Stimulated activated CD8-positive, alpha-beta memory T cell treated with anti-CD3 and anti-CD28 coated beads, Interleukin-7, amount 100 ng/mL, for 48 hours (primary cell): ENCODE data around the gene SRBD1.

Experiments used
- DNase-seq, 2 donors: peaks; one replicate each; pipeline ENCODE4 v3.0.0-alpha.2; 2020; ENCODE audit warnings: low read depth in 1 of 2; ENCODE audit errors: extremely low read depth in 1 of 2

Gene SRBD1

GRCh38 chr2:45554073-45554741 lies 56.9 kb downstream of the SRBD1 start:
- no peak for DNase-seq

GRCh38 chr2:45551862-45552261 lies 59.2 kb downstream of the SRBD1 start:
- DNase-seq, result no peak

- DNase-seq, result no peak
These were observed 65.1 kb downstream of the SRBD1 start for GRCh38 chr2:45545943-45546342.

GRCh38 chr2:45543257-45543656 lies 67.8 kb downstream of the SRBD1 start:
- DNase-seq, result no peak

- no peak for DNase-seq
These were observed 69.1 kb downstream of the SRBD1 start for GRCh38 chr2:45542013-45542412.

DNA sequence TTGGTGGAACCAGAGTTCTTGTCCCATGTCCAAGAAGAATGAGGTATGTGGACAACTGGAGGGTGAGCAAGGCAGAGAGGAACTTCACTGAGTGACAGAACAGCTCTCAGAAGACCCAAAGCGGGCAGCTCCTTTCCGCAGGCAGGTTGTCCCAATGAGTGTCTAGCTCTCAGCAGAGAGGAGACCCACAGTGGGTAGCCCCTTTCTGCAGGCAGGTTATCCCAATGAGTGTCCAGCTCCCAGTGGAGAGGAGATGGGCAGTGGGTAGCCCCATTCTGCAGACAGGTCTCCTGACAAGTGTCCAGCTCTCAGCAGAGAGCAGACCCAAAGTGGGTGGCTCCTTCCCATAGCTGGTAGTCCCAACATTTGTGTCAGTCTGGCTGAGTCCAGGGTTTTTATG lies 69.6 kb downstream of the SRBD1 start:
- DNase-seq, result no peak

DNA sequence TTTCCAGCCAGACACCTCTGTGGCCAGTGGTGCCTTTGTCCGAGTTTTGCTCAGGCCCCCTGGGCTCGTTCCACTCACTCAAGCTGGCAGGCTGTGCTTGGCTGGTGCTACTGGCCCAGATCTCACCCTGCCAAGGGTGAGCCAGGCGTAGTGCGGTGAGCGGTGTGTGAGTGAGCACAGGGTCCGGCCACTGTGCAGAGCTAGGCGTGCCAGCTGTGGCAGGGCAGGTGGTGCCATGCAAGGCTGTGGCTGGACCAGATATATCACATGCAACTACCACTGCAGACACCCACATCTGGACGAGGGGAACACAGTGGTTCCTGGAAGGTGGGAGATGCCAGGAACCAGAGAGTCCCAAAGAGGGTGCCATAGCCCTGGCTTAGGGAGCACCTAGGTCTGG lies 70.1 kb downstream of the SRBD1 start:
- no peak for DNase-seq

DNA sequence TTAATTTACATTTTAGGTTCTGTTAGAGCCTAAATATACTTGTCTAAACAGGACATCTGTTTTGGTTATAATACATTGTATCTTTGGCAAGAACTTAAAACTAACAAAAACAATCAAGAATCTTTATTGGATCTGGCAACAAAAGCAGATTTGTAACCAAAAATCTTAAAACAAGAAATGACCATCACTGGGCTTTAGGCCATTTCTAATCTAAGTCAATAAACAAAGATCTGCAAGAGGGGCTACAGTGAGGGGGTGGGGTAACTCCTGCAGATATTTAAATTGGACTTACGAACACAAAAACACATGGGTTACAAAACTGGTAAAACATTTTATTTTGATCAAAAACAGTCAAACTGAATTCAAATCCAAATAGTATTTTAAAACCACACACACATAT lies 77.3 kb downstream of the SRBD1 start:
- no peak for DNase-seq

DNA sequence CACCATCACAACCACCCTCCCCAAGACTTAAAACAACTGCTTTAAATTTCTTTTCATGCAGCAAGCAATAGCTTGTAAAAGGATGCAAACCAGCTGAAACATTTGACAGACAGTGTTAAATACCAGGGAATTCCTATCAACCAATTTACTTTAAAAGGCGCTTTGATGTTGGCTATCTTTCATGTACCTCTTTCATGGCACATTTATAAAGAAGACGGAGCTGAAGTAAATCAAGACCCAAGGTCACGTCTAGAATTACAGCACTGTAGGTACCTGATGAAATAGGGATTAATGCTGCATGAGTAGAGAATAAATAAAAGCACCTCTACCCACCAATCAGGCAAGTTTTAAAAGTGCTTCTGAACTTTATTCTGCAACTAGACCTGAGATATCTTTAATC lies 78.9 kb downstream of the SRBD1 start:
- no peak for DNase-seq

DNA sequence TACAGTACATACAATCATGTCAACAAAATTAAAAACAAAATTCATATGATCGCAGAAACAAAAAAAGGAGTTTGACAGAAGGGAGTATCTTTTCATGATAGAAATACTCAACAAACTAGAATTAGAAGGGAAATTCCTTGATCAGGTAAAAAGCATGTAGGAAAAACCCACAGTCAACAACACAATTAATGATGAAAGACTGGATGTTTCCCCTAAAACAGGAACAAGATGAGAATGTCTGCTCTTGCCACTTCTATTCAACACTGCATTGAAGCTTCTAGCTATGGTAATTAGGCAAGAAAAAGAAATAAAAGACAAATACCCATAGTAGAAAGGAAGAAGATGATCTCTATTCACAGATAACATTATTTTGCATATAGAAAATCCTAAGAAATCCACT lies 87.1 kb downstream of the SRBD1 start:
- no peak for DNase-seq

GRCh38 chr2:45518546-45518945 lies 92.5 kb downstream of the SRBD1 start:
- no peak for DNase-seq

DNA sequence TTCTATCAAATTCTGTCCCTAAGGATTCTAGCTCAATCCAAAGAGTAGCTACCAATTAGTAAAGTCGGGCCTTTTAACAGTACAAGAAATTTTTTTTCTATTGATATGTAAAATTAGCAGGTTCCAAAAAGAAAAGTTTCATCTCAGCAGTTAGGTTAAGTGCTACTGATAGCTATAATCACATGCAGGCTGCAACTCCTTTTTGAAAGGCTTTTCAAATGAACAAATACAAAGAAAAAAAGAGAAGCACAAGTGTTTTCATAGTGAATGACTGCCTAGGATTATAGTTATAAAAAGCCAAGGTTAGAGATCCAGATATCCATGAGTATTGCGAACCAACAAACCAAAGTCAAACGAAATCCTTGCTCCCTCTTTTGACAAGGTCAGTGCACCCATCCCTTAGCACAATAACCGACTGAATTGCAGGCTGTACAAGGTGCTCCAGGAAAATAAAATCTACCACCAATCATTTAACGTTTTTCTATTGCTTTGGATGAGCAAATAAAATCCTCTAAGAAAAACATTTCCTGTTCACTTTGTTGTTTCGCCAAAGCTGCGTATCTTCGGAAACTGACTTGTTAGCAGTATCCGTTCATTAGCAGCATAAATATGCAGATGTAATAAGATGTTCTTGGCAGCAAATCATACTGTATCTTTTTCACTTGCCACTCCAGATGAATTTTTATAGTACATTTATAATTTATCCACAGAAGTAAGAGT lies 100.2 kb downstream of the SRBD1 start:
- DNase-seq, result no peak

DNA sequence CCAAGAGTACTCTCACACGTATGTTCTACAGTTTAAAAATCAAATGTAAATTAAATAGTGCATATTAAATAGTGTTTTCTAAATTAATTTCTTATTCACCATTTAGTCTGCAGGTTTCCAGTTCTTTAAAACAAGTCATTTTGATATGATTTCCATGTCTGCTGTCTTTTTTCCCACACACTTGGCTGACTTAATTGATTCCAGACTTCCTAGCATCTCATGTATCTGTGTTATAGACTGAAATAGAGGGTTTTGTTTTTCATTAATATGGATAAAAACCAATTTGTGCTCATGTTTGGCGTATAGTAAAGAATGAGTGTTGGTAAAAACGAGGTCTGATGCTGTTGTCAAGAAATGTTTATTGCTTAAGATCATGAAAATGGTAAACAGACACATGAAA lies 104.3 kb downstream of the SRBD1 start:
- DNase-seq, result no peak

- DNase-seq, result no peak
These were observed 105.9 kb downstream of the SRBD1 start for GRCh38 chr2:45505138-45505537.

- no peak for DNase-seq
These were observed 112.2 kb downstream of the SRBD1 start for GRCh38 chr2:45498661-45499550.

DNA sequence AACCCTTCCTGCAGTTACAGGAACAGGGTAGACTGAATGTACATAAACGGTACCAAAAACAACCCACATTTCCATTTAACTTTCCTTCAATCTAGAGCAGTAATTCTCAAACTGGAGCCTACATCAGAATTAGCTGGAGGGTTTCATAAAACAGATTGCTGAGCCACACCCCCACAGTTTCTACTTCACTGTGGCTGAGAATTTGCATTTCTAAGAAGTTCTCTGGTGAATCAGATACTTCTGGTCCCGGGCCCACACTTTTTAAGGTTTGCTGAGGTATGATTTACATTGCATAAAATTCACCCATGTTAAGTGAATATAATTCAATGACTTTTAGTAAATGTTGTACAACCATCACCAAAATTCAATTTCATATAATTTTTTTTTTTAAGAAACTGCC lies 113.7 kb downstream of the SRBD1 start:
- DNase-seq, result peak; percentile 9 to 68

DNA sequence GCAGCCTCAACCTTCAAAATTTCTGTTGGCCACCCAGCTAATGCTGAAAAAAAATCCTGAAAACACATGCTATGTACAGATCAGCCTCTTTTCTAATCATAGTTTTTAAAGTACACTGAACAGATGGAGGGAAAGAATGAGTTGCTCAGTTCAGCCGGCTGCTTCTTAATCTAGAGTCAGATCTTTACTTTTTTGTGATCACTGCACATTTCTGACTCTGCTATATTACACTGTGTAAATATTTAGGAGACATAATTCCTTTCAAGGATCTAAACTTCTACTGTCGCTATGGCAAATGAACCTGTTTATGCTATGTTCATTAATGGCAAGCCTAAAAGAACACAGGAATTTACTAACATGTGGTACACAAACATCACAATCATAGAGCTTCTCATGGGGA lies 114.2 kb downstream of the SRBD1 start:
- no peak for DNase-seq

GRCh38 chr2:45494978-45495293 lies 116.1 kb downstream of the SRBD1 start:
- DNase-seq, result no peak

DNA sequence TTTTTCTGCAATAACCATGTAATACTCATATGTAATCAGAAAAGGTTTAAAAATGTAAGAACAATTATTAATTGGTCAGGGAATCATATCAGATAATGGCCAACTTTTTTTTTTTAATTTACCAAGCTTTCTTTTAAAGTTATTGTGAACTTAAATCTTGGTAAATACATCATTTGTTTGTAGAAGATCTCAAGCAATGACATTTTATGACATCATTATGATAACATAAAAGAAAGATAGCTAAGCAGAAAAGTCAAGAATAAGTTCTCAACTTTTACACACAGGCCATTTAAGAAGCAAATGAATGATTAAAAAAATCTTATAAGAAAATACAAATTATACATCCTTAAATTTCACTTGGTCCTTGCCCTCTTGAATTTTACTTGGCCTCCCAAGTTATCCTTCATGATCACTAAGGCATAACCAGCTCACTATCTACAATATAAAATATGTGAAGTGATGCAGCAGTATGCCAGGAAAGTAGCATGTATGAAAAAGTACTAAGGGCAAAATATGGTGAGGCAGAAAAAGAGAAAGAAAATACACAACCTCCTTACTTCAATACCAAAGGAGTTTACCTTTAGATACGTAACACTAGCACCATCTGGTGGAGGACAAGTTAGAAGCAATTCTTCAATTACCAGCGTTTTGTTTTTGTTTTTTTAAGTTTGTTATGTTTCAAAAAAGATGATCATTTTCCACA lies 116.6 kb downstream of the SRBD1 start:
- DNase-seq, result no peak

- DNase-seq, result no peak
These were observed 126.1 kb downstream of the SRBD1 start for GRCh38 chr2:45484965-45485364.

- no peak for DNase-seq
These were observed 127.1 kb downstream of the SRBD1 start for GRCh38 chr2:45483997-45484396.
